Jurkat, Clone E6-1 (cell line): ENCODE results near the gene MAP3K5.
A peak's percentile ranks its signal among the peaks of the same experiment; 100 is the strongest.
"Not testable (repeated sequence)": the region's sequence is repeated elsewhere in the genome, so short reads cannot be mapped to it uniquely, and the experiment has no call there.

Experiments used
- DNase-seq: peaks from one replicate; pipeline ENCODE4 v3.0.0-alpha.2; 2011; ENCODE audit warnings: low read depth, low spot score
- H3K4me3 ChIP-seq: 2 replicates; pipeline ENCODE4 v1.5.1; 2011; ENCODE audit warnings: mild to moderate bottlenecking, low read length, control low read depth, moderate library complexity

Gene MAP3K5

DNA sequence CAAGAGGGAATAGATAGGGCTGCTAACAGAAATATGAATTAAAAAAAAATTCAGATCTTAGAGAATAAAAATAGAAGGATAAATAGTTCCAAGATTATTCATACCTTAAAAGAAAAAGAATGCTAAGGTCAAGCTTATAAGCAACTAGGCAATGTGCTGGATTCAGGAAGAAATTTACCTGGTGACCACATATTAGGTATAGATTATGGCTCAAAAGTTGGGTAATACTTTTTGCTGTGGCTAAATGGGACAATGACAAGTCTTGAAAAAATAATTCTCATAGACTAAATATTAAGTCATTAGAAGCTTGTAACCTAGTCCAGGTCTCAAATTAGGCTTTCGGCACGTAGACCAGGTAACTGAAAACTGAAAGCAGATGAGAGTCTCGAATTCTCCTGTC, 17.2 kb downstream of the MAP3K5 start:
- DNase-seq = no peak
- no peak overlapping the region for H3K4me3 ChIP-seq

DNA sequence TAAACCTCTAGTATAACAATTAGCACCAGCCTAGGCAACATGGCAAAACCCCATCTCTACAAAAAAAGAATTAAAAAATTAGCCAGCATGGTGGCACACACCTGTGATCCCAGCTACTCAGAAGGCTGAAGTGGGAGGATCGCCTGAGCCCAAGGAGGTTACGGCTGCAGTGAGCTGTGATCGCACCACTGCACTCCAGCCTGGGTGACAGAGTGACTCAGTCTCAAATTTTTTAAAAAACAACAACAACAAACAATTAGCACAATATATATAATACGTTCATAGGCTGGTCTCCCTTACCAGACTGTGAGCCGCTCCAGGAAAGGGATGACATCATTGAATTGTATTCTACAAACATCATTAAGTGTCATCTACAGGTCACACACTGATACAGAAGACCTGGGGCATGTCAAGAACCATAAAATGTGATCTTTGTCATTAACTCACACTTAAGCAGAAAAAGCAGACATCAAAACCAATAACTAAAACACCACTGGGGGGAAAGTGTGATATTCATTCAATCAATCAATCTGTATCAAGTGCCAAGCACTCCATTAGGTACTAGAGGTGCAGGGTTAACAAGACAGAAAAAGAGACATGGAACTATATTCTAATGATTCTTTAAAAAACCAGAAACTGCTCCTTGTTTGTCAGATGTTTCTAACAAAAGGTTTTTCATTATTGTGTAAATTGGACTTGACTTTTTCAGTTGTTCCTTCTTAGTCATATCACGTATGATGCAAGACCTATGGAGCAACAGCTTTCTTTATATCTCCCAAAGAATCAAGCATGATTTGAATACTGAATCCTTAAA, 17.8 kb downstream of the MAP3K5 start:
- H3K4me3 ChIP-seq = no peak overlapping the region
- no peak for DNase-seq

DNA sequence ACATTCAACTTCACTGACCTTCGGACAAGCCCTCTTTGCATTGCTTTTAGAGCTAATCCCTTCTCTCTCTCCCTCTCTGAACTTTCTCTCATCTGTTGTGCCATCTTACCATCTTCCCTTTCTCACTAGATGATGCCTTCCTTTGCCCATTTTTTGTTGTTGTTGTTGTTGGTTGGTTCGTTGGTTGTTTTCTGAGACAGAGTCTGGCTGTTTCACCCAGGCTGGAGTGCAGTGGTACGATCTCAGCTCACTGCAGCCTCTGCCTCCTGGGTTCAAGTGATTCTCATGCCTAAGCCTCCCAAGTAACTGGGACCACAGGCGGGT, 18.8 kb downstream of the MAP3K5 start:
- H3K4me3 ChIP-seq = no peak overlapping the region
- no peak for DNase-seq

DNA sequence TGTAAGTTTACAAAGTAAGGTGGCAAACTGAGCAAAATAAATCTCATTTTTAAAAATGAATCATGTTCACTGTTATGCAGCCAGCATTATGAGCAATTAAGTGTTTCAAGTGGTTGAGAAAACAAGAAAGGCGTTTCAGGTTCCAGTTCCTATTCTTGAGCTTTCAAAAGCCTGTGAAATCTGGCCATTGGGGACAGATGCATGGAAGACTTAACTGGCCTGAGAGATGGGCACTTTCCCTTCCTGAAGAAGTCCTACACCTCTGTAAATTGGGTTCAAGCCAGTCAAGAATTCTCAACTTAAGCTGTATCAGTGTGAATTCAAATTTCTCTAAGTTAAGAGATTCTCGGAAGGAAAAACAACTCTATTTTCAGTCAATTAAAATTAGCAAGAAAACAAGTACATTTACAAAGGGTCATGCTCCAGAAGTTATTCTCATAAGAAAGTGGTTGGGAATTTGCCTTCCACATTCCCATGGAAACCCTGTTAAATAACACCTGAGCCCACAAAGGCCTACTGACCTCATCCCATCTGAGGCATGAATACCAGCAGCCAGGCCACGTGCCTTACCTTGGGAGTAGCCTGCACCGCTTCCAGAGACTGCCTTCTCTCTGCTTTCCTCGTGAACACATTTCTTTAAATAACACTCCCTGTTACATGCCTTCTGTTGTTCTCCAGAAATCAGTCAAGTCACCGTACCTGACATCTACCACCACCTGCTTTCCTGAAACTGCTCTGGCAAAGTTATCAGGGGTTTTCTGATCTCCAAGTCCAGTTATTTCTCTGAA, 19.4 kb downstream of the MAP3K5 start:
- no peak for DNase-seq
- no peak overlapping the region for H3K4me3 ChIP-seq

DNA sequence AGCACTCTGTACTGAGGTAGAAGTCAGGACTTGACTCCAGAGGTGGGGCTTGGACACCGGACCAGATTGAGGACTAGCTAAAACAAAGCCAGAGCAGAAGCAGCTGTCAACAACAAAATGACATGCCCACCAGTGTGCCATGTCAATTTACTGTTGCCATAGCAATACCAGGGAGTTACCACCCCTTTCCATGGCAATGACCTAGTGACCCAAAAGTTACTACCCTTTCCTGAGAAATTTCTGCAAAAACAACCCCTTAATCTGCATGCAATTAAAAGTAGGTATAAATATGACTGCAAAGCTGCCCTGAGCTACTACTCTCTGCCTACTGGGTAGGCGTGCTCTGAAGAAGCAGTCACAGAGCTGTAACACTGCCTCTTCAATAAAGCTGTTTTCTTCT, 21.0 kb downstream of the MAP3K5 start:
- no peak overlapping the region for H3K4me3 ChIP-seq
- DNase-seq = no peak

DNA sequence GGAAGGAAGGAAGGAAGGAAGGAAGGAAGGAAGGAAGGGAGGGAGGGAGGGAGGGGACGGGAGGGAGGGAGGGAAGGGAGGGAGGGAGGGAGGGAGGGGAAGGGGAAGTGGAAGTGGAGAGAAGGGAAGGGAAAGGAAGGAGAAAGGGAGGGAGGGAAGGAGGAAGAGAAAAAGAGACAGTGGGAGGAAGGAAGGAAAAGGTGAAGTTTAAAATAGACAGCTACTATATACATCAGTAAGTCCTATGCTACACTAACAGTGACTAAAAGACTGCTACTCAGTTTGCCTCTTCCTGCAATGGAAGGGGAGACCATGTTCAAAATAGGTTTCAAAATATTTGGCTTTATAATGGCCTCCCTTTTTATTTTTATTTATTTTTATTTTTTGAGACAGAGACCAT, 22.5 kb downstream of the MAP3K5 start:
- no peak for DNase-seq
- no peak overlapping the region for H3K4me3 ChIP-seq

DNA sequence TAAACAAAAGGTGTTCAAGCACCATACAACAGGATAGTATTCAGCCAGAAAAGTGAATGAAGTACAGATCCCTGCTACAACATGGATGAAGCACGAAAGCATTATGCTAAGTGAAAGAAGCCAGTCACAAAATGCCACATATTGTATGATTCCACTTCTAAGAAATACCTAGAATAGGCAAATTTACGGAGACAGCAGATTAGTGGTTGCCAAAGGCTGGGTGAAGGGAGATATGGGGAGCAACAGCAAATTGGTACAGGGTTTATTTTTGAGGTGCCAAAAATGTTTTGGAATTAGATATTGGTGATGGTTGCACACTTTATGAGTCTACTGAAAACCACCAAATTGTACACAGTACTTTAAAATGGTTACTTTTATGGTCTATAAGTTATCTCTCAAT, 23.2 kb downstream of the MAP3K5 start:
- DNase-seq = no peak
- no peak overlapping the region for H3K4me3 ChIP-seq

DNA sequence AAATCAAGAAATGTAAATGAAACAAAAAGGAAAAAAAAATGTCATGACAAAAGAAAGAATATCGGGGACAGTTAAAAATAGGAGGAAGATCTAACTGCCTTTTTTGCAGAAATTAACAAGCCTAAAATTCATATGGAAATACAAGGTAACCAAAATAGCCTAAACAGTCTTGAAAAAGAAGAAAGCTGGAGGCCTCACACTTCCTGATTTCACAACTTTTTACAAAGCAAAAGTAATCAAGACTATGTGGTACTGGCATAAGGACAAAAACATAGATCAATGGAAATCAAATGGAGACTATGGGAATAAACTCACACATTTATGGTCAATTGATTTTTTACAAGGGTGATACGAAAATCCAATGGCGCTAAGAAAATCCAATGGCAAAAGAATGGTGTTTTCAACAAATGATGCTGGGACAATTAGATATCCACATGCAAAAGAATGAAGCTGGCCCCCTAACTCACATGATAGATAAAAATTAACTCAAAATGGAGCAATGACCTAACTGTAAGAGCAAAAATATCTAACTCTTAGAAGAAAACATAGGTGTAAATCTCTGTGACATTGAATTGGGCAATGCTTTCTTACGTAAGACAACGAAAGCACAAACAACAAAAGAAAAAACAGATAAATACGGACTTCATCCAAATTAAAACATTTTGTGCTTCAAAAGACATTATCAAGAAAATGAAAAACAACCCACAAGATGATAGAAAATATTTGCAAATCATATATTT, 24.5 kb downstream of the MAP3K5 start:
- H3K4me3 ChIP-seq = no peak overlapping the region
- DNase-seq = no peak

DNA sequence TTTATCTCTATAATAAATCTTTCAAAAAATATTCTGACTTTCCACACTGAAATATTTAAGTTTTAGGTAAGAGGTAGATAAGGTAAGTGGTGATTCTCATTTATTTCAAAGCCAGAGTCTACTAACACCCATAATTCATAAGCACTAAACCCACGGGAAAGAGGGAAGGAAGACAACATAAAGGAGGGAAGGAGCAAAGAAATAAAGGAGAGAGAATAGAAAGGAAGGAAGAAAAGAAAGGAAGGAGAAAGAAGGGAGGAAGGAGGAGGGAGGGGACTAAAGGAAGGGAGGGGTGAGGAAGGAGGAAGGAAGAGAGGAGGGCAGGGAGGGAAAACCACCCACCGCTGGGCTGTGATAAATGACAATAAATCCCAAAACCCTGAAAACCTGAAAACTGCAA, 25.2 kb downstream of the MAP3K5 start:
- no peak overlapping the region for H3K4me3 ChIP-seq
- no peak for DNase-seq

DNA sequence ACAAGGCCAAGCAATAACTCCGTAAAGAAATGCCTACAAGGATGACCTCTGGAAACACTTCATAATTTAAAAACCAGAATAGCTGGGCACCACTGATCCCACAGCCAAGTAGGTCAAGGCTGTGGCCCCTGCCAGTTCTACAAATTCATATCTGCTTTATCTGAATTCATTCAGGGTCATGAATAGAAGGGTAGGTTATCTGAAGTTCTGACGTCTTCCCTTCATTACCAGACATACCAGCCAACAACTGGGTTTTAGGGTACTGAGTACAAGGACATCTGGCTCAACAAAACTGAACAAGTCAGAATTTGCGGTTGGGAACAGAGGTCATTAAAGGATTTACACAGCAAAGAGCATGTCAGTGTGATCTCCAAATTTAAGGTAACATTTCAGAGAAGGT, 26.0 kb downstream of the MAP3K5 start:
- H3K4me3 ChIP-seq = no peak overlapping the region
- no peak for DNase-seq

DNA sequence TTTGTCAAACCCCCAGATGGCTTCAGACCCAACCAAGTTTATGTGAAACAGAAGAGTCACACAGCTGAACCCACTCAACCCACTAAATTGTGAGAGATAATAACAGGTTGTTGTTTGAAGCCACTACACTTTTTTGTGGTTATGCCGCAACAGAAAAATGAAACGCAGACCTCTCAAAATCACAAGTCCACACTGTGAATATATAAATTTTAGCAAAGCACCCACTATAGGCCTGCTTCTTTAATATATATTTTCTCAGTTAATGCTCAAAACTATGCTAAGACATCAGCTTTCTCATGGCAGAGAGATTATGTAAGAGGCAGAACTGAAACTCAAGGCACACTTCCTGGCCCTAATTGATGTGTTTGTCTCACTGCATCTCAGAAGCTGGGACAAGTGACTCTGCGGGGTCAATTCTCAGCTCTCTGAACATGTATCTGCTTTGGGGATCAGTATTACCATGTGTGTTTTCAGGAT, 27.7 kb downstream of the MAP3K5 start:
- peak; percentile 62 for DNase-seq
- no peak overlapping the region for H3K4me3 ChIP-seq

DNA sequence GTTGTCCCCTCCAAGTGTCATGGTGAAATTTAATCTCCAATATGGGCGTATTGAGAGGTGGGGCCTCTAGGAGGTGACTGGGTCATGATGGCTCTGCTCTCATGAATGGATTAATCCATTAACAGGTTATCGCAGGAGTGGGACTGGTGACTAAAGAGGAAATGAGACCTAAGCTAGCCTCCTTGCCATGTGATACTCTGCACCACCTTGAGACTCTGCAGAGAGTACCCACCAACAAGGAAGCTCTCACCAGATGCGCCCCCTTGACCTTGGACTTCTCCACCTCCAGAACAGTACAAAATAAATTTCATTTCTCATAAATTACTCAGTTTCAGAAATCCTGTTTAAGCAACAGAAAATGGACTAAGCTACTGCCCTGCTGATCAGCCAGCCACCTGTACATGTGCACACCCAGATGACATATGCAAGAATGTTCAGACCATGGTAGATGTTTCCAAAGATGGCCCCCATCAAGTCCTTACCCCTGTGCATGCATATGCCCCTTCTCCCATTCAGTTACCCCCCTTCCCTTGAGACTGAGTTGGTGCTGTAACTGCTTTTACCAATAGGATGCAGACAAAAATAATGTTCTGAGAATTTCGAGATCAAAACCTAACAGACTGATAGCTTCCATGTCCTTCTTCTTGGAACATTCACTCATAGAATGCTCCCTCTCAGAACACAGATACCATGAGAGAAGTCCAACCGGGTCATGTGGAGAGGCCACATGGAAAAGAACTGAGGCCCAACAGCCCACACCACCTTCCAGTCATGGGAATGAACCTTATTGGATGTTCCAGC, 28.4 kb downstream of the MAP3K5 start:
- H3K4me3 ChIP-seq = no peak overlapping the region
- no peak for DNase-seq

DNA sequence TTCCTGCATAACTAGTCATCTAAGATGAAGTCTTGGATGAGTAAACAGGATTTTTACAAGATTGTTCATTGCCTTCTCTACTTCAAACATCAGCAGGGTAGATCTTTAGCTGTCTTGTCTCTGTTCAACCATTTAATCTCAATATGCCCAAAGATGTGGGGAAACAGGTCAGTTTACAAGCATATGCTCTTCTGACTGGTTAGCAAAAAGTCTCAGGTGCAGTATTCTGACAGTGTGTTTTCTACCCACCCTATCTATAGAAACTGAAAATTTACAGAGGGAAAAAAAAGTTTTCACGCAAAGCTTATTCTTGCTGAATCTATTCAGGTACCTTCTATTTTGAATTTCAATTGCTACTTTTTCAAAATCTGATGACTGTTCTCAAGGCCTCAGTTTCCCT, 29.0 kb downstream of the MAP3K5 start:
- no peak for DNase-seq

DNA sequence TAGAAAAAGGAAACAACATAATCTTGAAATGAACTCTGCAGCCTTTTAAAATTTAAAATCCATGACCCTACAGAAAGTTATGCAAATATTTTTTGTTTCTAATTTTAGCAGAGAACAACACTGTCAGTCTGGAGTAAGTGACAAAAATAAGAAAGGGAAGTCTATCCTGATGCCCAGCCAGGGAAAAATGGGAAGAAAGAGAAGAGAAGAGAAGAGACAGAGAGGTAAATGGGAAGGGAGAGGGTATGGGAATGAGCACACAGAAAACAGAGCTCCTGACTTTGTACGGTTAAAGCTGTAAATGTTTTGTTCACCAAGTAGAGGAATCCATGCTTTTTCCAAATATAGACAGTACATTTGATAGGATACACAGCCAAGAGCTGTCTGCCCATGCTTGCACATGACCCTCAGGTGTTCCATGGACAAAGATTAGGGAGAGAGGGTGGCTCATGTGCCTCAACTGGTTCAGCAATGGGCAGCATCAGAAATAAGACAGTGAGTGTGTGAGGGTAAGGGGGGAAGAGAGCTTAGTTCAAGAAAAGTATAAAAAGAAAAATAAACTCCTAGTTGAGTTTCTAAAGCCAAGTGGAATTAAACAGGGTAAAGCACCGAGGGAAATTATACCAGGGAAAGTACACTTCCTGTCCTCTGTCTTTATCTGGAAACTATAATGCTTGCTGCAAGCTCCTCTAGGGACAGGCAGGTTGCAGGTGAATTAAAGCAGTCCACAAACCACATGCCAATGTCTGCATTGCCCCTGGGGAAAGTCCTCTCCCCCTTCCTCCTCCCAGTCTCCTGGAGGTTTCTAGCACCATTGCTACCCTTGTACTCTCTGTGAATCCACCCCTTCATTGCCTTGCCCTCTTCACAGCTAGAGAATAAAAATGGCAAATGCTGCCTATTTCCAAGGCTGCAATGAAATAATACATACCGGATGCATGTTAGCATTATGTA, 30.0 kb downstream of the MAP3K5 start:
- no peak overlapping the region for H3K4me3 ChIP-seq
- peak; percentile 27 for DNase-seq

More for the DNA sequence above, 29.0 kb downstream of the MAP3K5 start:
- H3K4me3 ChIP-seq = no peak overlapping the region

DNA sequence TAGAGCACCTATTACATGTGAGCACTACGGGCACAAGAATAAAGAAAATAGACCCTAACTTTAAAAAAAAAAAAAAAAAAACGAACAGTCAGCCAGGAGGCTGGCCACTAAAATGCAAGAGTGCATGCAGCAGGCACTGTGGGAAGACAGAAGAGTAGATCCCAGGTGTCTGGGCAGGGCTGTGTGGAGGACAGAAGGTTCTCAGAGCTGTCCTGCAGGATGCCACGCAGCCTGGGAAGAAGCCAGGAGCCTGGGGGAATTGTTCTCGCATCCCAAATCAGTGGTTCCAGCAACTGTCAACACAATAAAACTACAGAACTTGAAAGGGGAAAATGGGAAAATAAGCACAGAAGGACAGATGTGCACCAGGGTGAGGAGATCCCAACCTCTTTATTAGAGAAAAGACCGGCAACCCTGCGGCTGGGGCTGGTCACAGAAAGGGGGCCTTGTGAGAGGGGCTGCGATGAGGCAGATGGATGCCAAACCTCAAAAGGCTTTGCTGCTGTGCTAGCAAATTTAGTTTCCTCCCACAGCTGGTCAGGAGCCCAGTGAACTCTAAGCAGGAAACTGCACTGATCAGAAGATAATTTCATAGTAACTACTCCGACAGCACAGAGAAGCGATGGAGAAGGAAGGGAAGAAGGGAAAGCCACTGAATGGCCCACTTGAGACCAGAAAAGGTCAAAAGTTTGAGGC, 30.9 kb downstream of the MAP3K5 start:
- peak; percentile 39 for DNase-seq
- H3K4me3 ChIP-seq = no peak overlapping the region

DNA sequence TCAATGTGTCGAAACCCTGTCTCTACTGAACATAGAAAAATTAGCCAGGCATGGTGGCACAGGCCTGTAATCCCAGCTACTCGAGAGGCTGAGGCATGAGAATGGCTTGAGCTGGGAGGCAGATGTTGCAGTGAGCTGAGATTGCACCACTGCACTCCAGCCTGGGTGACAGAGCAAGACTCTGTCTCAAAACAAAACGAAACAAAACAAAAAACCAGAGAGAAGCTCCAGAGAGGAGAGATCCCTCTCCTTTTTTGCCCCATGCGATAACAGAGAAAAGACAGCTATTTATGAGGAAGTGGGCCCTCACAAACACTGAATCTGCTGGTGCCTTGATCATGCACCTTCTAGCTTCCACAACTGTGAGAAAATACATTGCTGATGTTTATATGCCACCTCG, 31.5 kb downstream of the MAP3K5 start:
- H3K4me3 ChIP-seq, DNase-seq: not testable (repeated sequence)

DNA sequence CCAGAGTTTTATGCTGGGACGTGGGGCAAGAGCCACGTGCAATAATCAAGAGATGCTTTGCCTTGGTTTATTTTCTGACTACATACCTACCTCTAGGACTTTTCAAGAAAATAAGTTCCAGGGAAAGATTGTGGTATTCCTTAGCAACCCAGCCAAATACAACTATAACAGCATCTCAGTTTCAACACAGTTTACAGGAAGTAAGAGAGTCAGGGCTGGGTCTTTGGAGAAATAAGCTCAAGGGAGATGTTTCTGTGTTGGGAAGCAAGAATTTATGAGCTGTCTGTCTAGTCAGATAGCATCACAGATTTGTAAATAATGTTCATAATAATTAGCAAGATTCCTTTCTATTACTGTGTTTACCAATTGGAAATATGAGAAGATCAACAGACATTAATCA, 35.1 kb downstream of the MAP3K5 start:
- DNase-seq = no peak
- H3K4me3 ChIP-seq = no peak overlapping the region

DNA sequence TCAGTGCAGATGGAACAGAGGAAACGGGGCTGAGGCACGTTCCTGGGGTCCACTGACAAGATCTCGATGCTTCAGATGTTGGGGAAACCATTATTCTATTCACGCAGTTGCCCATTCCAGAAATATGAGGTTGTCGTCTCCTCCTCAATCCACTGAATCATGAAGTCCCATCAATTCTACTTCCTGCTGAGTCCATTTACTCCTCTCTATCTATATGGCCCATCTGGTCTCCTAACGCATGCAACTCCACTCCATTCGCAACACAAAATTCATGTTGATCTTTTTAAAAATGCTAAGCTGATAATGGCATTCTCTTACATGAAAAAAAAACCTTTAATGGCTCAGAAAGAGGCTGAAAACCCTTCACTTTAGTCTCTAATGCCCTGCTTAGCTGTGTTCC, 37.5 kb downstream of the MAP3K5 start:
- H3K4me3 ChIP-seq = no peak overlapping the region
- DNase-seq = no peak
